ENCODE results near the gene PROC.
"Not testable (repeated sequence)": the region's sequence is repeated elsewhere in the genome, so short reads cannot be mapped to it uniquely, and the experiment has no call there.

PROC gene

DNA sequence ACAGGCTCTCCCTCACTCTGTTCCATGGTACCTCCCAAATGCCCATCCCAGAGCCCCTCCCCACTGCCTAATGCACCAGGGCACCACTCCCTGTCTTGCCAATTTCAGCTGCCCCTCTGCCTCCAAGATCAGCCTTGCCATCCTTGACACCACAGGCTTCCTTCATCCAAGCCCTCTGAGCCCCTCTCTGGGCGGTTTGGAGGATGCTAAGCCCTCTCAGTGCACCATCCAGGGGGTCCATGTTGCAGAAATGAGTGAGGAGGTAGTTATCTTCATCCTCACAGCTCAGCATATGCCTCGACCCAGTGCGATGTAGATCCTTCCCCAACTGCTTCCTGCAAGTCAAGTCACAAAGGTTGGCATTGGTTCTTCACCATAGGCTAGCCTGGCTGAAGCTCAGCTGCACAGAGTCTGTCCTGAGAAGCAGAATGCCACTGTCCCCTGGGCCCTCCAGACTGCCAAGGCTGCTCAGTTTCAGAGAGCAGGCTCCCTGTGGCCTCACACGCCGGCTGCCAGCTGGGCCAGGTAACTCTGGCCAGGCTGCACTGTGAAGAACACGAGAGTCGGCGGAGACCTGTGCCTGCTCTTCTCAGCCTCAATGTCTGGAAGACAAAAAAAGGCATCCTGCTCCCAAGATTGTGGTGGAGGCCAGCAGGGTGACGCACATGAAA lies 20.5 kb upstream of the PROC start:
- no peak for DNase-seq (ENCODE audit: low read depth)

DNA sequence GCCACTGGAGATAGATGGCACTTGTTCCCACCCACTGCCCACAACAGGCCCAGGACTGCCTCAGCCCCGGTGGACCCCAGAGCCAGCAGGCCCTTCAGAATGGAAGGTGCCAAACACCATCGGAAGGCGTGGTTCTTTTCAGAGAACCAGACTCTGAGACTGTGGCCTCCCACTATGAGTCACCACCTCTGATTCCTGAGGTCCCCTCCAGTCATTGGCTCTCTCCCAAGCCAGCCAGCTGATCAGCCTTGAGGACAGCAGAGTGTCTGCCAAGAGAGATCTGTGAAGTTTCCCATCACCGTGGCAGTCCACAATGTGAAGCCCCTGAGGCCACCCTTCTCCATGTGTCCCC lies 20.0 kb upstream of the PROC start:
- DNase-seq (ENCODE audit: low read depth): peak; percentile 90

DNA sequence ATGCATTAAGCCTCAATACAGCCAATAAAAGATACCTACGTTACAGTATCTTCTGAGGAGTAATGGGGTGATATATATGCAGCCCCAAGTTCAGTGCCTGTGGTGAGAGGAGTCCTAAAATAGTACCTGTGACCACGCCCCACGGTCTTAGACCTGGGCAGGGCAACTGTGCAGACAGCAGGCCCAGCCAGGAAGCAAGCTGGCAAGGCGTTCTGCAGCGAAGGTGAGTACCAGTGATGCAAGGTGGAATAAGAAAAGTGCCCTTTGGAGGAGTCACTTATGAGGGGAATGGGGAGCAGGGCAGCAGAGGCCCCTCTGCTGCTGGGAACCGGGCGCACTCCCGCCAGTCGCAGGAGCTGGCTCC lies 17.7 kb upstream of the PROC start:
- DNase-seq (ENCODE audit: low read depth): no peak

DNA sequence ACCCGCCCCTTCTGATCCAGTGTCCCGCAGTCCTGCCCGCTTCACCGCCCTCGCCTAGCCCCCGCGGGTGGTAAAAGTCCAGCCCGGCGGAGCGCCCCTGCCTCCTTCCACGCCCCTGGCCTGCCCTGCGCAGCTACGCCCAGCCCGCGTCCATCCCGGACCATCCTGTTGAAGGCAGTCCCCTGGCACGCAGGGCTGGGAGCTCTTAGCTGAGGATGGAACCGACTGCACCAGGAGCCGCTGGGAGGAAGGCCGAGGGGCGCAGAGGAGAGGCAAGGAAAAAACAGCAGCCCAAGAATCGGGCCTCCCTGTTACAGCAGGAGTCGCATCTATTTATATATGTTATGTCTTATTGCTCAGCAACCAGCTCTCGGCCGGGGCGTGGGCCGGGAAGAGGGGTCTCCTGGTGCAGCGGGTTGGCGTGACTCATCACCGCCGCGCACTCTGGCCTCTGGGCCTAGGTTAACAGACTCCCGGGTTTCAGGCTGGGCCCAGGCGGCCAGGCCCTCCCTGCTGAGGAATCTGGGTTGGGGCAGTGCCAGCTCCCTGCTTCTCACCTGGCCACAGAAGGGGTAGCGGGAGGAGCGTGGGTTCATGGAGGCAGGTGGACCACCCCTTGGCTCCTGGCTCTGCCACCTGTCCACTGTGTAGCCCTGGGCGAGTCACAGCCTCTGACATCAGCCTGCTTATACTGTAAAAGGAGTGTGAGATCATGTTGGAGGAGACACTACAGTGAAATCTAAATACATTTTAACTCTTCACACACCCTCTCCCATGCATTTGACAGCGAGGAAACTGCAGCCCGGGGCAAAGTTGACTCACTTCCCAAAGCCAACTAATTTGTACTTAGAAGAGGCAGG lies 17.1 kb upstream of the PROC start:
- DNase-seq (ENCODE audit: low read depth): no peak

DNA sequence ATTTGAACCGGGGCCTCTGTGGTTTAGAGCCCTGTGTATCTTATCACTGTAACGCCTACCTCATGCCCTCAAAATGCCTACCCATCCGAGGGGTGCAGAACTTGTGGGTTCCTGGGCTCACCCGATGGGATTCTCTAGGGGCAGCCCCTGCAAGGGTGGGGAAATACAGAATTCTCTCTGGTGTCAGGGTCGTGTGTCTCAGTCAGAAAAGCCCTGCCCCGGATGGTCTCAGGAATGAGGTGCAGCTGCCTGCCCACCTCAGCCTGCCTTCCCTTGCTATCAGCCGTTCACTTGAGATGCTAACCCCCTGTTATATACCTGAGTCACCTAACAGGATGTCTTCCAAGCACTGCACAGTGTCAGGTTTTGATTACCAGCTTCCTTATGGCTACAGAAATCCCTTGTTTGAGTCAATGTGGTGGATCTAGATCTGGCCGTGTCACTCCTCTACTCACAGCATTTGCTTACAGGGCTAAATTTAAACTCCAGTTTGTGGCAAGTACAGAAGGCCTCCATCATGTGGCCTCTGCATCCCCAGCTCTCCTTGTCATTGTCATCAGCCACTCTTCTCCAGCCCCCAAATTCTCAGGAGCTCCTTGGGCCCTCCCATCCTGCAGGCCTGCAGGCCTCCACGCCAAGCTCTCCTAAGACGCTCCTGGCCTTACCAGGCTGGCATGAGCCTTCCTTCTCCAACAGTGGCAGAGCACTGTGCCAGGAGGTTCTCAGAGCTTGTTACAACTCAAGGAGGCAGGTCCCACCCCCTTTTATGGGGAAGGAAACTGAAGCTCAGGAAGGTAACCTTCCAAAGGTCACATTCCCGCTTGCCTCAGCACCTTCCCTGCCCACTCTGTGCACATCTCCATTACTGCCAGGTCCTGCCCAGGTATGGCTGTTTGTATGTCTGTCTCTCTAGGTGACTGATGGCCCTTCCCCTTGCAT lies 16.2 kb upstream of the PROC start:
- DNase-seq (ENCODE audit: low read depth): no peak

DNA sequence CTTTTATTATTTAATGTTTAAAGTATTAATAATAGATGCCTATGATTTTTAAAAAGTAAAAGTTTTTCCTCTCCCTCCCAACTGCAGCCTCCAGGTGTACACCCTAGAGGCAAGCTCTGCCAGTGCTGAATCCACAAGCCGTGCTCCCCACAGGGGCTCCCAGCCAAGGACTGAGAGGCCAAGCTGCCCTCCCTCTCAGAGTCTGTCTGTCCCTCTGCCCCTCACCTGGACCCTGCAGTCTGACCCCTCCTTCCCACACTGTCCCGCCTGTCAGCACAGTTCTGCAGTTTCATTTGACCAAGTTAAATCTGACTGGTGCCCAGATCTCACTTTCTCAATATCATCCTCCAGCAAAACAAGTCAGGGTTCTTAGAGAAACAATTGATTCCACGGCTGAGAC lies 14.8 kb upstream of the PROC start:
- DNase-seq (ENCODE audit: low read depth): no peak

DNA sequence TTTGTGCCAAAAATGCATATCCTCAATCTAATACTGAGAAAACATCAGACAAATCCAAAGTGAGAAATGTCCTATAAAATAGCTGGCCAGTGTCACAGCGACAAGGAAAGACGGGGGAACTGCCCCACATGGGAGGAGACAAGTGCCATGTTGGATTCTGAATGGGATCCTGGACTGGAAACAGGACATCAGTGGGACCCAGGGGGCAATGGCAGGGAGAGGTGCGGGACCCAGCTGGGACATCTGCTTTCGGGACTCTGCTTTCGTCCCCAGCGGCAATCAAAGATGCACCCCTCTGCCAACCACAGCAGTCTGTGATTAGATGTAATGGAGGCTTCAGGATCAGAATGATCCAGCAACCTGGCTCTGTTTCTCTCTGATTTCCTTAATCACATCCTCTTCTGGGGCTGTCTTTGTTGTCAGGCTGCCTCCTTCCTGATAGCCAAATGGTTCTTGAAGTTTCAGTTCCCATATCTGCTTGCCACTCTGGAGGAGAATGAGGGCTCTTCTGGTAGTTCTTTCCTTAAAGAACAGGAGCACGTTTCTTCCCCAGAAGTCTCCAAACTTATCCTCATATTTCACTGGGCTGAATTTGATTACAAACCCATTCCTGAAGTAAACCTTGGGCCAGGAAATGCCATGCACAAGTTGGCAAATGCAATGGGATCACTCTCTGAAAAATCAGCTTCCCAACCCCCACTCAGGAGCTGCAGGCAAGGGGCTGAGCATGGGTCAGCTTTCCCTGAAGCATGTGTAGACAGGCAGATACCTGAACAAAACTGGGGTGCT lies 13.6 kb upstream of the PROC start:
- DNase-seq (ENCODE audit: low read depth): no peak

DNA sequence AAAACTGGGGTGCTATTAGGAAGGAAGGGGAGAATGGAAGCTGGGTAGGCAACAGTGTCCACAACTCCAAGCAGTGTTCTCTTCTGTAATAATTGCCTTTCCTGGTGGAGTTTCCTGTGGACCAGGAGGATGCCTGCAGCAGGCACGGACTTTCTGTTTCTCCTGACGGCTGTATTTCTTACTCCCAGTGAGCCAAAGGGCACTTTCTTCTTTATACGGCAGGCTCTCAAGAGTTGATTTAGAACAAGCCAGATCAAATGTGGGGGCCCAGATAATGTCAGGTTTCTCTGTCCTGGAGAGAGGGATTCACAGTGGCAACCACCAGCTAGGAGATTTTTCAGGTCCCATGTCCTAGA lies 13.0 kb upstream of the PROC start:
- no peak for DNase-seq (ENCODE audit: low read depth)

DNA sequence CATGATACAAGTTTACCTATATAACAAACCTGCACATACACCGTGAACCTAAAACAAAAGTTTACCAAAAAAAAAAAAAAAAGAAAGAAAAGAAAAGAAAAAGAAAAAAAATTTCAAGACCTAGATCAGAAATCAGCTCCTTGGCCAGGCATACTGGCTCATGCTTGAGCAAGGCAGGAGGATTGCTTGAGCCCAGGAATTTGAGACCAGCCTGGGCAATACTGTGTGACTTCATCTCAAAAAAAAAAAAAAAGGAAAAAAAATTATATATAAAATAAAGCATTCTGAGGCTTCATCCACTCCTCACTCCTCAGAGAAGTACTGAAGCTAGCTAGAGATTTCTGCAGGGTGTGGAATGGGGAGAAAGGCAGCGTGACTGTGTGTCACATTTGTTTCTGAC lies 11.8 kb upstream of the PROC start:
- DNase-seq (ENCODE audit: low read depth): no peak

DNA sequence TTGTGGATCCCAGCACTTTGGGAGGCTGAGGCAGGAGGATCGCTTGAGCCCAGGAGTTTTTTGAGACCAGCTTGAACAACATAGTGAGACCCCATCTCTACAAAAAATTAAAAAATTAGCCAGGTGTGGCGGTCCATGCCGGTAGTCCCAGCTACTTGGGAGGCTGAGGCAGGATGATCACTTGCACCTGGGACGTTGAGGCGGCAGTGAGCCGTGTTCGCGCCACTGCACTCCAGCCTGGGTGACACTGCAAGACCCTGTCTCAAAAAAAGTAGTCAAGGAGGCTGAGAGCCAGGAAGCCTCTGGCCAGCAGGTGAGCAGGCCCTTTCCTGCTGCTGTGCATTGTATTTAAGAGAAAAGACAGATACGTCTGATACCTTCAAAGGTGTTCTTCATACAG lies 11.1 kb upstream of the PROC start:
- DNase-seq (ENCODE audit: low read depth): no peak

DNA sequence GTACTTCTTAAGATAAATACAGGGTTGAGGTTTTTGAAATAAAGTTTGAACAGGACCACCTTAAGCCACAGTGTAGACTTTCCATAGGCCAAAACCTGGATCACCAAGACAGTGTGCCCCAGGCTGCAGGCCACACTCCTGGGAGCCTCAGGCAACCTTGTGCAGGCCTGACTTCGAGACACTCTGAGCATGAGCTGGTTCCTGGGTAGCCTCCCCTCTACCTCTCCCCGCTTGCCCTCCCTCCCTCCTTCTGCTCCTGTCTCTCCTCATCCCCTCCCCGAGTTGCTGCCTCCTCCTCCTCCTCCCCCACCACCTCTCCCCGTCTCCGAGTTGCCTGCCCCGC lies 10.6 kb upstream of the PROC start:
- DNase-seq (ENCODE audit: low read depth): no peak

DNA sequence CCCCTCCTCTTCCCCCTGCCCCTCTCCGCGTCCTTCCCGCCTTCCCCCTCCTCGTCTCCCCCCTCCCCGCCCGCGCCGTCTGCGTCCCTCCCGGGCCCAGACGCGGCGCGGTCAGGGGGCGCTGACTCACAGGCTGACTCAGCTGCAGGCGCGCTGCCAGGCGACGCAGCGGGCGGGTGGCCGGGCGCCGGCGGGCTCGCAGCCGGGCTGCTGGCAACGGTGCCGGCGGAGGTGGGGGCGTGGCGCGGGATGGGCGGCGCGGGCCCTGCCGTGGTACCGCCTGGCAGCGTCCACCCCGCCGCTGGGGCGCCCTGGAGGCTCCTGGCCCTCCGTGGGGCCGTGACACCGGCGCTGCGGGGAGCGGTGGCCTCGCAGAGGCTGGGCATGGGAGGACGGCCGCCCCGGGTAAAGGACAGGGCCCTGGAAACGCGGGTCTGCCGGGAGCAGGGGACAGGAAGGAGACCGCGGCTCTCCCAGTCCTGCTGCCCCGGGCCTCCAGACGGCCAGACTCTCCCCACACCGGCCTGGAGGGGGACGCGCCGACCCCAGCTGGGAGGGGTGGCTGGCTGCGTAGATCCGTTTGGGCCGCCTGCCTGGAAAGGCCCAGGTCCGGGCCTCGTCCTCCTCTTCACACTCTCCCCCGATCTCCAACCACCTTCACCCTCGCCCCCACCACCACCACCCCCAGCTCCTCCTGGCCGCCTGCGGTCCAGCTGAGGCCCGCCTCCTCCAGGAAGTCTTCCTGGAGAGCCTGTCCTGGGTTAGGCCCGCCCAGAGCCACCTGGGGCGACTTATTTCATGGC lies 10.0 kb upstream of the PROC start:
- DNase-seq (ENCODE audit: low read depth): peak; percentile 73

DNA sequence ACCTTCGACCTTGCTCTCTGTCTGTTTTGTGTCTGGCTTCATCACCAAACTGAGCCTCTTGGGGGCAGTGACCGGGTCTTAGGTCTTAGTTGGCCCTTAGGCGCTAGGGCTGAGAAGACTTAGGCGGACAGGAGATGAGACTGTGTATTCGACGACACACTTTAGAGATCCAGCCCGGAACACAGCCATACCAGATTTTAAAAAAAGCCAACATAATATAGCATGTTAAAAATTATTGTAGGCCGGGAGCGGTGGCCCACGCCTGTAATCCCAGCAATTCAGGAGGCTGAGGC lies 9.5 kb upstream of the PROC start:
- no peak for DNase-seq (ENCODE audit: low read depth)

DNA sequence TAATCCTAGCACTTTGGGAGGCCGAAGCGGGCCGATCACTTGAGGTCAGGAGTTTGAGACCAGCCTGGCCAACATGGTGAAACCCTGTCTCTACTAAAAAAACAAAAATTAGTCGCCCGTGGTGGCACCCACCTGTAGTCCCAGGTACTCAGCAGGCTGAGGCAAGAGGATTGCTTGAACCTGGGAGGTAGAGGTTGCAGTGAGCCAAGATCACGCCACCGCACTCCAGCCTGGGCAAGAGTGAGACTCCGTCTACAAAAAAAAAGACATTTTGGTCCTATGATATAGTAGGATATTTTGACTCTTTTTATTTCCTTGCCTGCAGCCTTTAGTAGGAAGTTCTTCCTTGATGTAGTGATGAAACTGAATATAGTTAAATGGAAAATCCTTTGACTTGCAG lies 8.5 kb upstream of the PROC start:
- DNase-seq (ENCODE audit: low read depth): not testable (repeated sequence)

DNA sequence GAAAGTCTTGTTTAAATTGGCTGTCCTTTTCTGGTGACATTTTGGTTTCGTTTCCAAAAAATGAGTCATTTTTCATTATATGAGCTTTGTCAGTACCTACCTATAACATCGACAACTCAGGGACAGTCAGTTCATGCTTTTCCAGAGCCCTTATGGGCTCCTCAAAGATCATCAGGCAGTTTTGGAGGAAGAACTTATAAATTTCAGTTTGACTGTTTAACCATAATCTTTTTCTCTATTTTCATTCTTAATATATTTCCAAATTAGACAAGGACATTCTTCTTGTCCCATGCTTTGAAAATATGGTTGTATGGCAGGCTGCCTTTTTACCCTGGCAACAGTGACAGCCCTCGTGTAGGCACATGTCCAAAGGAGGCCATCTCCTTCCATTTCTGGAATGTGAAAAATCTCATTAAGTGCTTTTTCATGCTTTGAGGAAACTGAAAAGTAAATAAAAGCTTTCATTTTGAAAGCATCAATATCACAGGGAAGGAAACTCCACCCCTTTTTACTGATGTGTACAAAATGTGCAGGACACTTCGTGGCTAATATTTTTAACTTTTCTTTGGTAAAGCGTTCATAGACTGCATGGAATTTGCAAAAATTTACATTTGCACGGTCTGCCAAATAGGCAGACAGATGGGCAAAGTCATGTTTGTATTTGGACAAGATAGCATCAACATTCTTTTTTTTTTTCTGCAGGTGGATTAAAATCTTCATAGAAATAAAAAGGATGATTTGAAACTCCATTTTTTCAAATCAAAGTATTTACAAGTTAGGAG lies 7.2 kb upstream of the PROC start:
- DNase-seq (ENCODE audit: low read depth): no peak

DNA sequence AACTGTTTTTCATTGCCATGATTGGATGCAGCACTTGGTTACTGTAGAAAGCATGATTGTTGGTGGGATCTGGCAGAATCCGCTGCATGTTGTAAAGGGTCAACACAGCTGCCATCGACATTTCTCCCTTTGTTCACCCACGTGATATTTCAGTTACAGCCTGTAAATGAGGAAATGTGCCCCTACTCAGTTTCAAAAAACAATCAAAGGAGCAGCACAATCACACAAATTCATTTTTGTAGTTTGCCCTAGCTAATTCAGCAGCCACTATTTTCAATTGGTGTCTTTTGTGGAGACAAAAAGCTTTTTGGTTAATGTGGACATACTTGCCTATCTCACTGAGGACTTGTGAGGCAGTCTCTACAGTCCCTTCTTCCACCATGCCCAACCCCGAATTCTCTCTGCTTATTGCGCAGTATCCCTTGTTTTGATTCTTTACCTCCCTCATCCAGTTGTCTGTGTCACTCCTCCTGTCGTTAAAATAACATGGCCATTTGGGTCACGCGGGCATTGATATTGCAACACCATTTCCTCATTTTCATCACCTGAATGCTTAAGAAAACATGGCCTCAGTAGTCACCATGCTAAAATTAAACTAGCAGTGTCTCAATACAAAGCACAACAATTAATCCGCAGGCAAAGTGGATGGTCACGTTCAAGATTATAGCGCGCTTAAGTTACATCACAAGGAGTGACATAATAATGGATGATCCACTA lies 6.4 kb upstream of the PROC start:
- DNase-seq (ENCODE audit: low read depth): no peak

DNA sequence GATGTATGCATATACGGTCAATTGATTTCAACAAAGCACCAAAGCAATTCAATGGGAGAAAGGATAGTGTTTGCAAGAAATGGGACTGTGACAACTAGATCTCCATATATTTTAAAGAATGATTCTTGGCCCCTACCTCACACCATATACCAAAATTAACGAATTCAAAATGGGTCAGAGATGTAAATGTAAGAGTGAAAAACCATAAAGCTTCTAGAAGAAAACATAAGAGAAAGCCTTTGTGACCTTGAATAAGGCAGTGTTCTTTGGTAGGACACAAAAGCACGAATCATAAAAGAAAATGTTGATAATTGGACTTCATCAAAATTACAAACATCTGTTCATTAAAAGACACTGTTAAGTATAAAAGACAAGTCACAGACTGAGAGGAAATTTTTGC lies 5.0 kb upstream of the PROC start:
- no peak for DNase-seq (ENCODE audit: low read depth)

DNA sequence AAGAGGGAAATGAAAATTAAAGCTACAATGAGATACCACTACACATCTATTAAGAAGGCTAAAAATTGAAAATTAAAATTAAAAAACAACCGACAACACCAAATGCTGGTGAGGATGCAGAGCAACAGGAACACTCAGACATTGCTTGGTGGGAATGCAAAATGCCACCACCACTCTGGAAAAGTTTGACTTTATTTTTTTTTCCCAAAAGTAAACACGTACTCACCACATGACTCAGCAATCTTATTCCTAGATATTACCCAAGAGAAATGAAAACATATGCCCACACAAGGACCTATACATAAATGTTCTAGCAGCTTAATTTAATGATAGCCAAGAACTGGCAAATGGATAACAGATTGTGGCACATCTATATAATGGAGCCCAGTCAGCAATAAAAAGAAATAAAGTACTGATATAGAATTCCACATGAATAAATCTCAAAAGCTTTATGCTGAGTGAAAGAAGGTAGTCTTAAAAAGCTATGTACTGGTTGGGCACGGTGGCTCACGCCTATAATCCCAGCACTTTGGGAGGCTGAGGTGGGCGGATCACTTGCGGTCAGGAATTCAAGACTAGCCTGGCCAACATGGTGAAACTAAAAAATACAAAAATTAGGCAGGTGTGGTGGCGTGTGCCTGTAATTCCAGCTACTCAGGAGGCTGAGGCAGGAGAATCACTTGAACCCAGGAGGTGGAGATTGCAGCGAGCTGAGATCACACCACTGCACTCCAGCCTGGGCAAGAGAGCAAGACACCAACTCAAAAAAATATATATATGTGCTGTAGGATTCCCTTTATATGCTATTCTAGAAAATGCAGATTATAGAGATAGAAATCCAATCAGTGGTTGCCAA lies 4.2 kb upstream of the PROC start:
- peak; percentile 57 for DNase-seq (ENCODE audit: low read depth)
